Endothelial cell of umbilical vein (primary cell): ENCODE results near the gene PDLIM5. TPM values are rescaled to one million over a fixed set of nuclear protein-coding genes. Genes with fewer than 3 reads are reported as not detected.

ENCODE experiments used
- BruUV-seq: library from RNA; stranded (reverse); fragments of 400-500 nt; replicated peaks from 2 replicates; lab custom pipeline; 2021; lab: Mats Ljungman, UMichigan
- CTCF ChIA-PET: fragments of 300-600, 350-600 bp; sonication (Branson Sonifier 250); formaldehyde crosslinking; loops from one replicate; lab custom pipeline; 2021; ENCODE audit warnings: antibody characterized with exemption, inconsistent platforms; lab: Charles Lee
- POLR2A ChIA-PET: fragments of 300-600, 350-600 bp; sonication (Branson Sonifier 250); formaldehyde crosslinking; loops from one replicate; lab custom pipeline; 2021; ENCODE audit warnings: antibody characterized with exemption, inconsistent platforms; lab: Charles Lee
- DNase-seq: peaks from one replicate; pipeline ENCODE4 v3.0.0-alpha.2; 2011; ENCODE audit warnings: low read depth, low spot score
- FAIRE-seq: peaks from 2 replicates; lab custom pipeline; 2011; peaks lifted over from hg19 to GRCh38; lab: Jason Lieb, UNC
- H2AFZ ChIP-seq: 2 replicates; pipeline ENCODE4 v1.6.0; 2012; ENCODE audit warnings: low read depth, low read length, control low read depth, inconsistent platforms
- H3K27ac ChIP-seq: 2 replicates; pipeline ENCODE4 v1.5.1; 2011; ENCODE audit warnings: low read depth, mild to moderate bottlenecking, control low read depth, low read length, moderate library complexity; ENCODE audit not compliant: insufficient read depth
- H3K27me3 ChIP-seq, 2 experiments: 2 replicates each; pipeline versions ENCODE4 v1.6.0 to v1.6.1; 2011; ENCODE audit warnings: low read length in 2 of 2, mixed read lengths in 1 of 2; ENCODE audit not compliant: control insufficient read depth in 2 of 2, insufficient read depth in 2 of 2
- H3K36me3 ChIP-seq, 2 experiments: 2 replicates in 1 of 2; 3 replicates in 1 of 2; pipeline ENCODE4 v1.5.1; 2011; ENCODE audit warnings: low read length in 2 of 2, mild to moderate bottlenecking in 1 of 2, moderate library complexity in 1 of 2; ENCODE audit not compliant: control insufficient read depth in 2 of 2, insufficient read depth in 2 of 2; ENCODE audit errors: extremely low read depth in 1 of 2
- H3K4me1 ChIP-seq: 3 replicates; pipeline ENCODE4 v1.5.1; 2011; ENCODE audit warnings: mild to moderate bottlenecking, low read length; ENCODE audit not compliant: control insufficient read depth, insufficient read depth; ENCODE audit errors: extremely low read depth
- H3K4me2 ChIP-seq: 2 replicates; pipeline ENCODE4 v1.6.1; 2011; ENCODE audit warnings: low read length, control low read depth, mixed read lengths; ENCODE audit not compliant: insufficient read depth
- H3K4me3 ChIP-seq, 3 experiments: fragments of 200-600 bp in 1 of 3; sonication (generic), shearing (Covaris generic) in 1 of 3; replicated peaks in 1 of 3; 2 replicates each; pipeline ENCODE4 v1.5.1; 2011 to 2016; ENCODE audit warnings: control low read depth in 3 of 3, low read length in 3 of 3, mild to moderate bottlenecking in 2 of 3, inconsistent platforms in 1 of 3, low read depth in 1 of 3, moderate library complexity in 1 of 3; ENCODE audit not compliant: insufficient read depth in 1 of 3
- H3K79me2 ChIP-seq: 2 replicates; pipeline ENCODE4 v1.6.0; 2012; ENCODE audit warnings: low read length, inconsistent platforms; ENCODE audit not compliant: control insufficient read depth, insufficient read depth
- H3K9ac ChIP-seq: replicated peaks from 2 replicates; pipeline ENCODE3; 2011; ENCODE audit warnings: low read length, control low read depth; ENCODE audit not compliant: insufficient read depth; ENCODE audit errors: extremely low read depth
- H3K9me1 ChIP-seq: replicated peaks from 3 replicates; pipeline ENCODE4 v1.6.0; 2011; ENCODE audit warnings: mild to moderate bottlenecking, low read length; ENCODE audit not compliant: control insufficient read depth, insufficient read depth; ENCODE audit errors: extremely low read depth
- H3K9me3 ChIP-seq: replicated peaks from 2 replicates; pipeline ENCODE4 v1.5.1; 2012; ENCODE audit warnings: low read length, inconsistent platforms; ENCODE audit not compliant: control insufficient read depth, insufficient read depth
- H4K20me1 ChIP-seq: replicated peaks from 2 replicates; pipeline ENCODE3; 2011; ENCODE audit warnings: mild to moderate bottlenecking, low read length; ENCODE audit not compliant: control insufficient read depth, insufficient read depth; ENCODE audit errors: extremely low read depth
- EZH2 ChIP-seq: IDR thresholded peaks from 2 replicates; pipeline ENCODE4 v1.6.1; 2012; ENCODE audit warnings: borderline replicate concordance, low read depth, mild to moderate bottlenecking, moderate library complexity, low read length, inconsistent platforms; ENCODE audit not compliant: severe bottlenecking
- dilution Hi-C: fragments of 300-500 bp; cut with MboI; formaldehyde crosslinking; loops from one replicate; pipeline ENCODE4 v1.15.0; 2019; ENCODE audit warnings: low sequenced_read_pairs; ENCODE audit not compliant: extremely low pct_ligation_motif_present
- intact Hi-C: fragments of 100-400 bp; cut with micrococcal nuclease; formaldehyde crosslinking; loops from one replicate; pipeline ENCODE4 v1.10.0; 2022
- polyA plus RNA-seq, 4 experiments: library from polyadenylated mRNA; depleted of rRNA in 3 of 4; stranded (reverse) in 3 of 4; unstranded in 1 of 4; fragments of >200 nt; gene quantifications; 2 replicates each; pipeline versions ENCODE4 v1.2.1 to v1.2.3, GENCODE V29; 2011 to 2012; ENCODE audit warnings: missing spikeins in 1 of 4
- total RNA-seq: library from RNA; stranded (reverse); gene quantifications from 2 replicates; pipeline ENCODE4 v1.2.3, GENCODE V29; 2021

The PDLIM5 gene
- total and polyA plus RNA-seq, 2 donors (not counting 3 experiments of a cell fraction or from before 2014, with no cell fraction given) = 243 to 310 TPM

- no peak overlapping the region for H3K27ac ChIP-seq
- FAIRE-seq = no peak
These were observed 264.0 kb downstream of the PDLIM5 start for GRCh38 chr4:94715726-94716125.

More at GRCh38 chr4:94715726-94716125, 264.0 kb downstream of the PDLIM5 start:
- Histone ChIP-seq H3K4me1 (no peaks in the 10 kb centered on the region), H3K36me3 (no peaks in the 10 kb centered on the region), H3K79me2 (no peaks in the 10 kb centered on the region), H3K27me3 (no peaks in the 10 kb centered on the region), H3K9me3 (no peaks in the 10 kb centered on the region), H4K20me1 (no peaks in the 10 kb centered on the region), H3K4me2 (no peak overlapping the region), H3K9ac (no peak overlapping the region), H2AFZ (no peak overlapping the region), H3K9me1 (no peaks in the 10 kb centered on the region), H3K4me3 (no peak overlapping the region)
- no peak for DNase-seq
- dilution Hi-C loops = no loop called here
- CTCF ChIA-PET = interaction anchor here (1.1 kb wide), 1 partner anchor 11 kb away, joined by 3 read pairs; no protein-coding TSS in a partner anchor
- no TSS peak for BruUV-seq
- intact Hi-C loops = loop anchor here (10.0 kb wide), 1 partner anchor 311 kb away; no protein-coding TSS in a partner anchor
- POLR2A ChIA-PET = no interaction called here
- TF ChIP-seq EZH2 = no peak

Other genes with a start within 250 kb of the PDLIM5 start
- gene SMARCAD1, start 244.1 kb upstream of the PDLIM5 start, total RNA-seq = 34.8 and 35.5 TPM in 2 replicates
- 11.4 and 15.5 TPM in 2 replicates for gene SMARCAD1, start 244.1 kb upstream of the PDLIM5 start, polyA plus RNA-seq
- not detected in 2 replicates for gene HPGDS, start 109.1 kb upstream of the PDLIM5 start, total RNA-seq
- 0.06 TPM in 1 of 2 replicates, not detected in the other for gene HPGDS, start 109.1 kb upstream of the PDLIM5 start, polyA plus RNA-seq